Measurements from ENCODE around the gene KCTD18.

KCTD18 gene

GRCh38 chr2:200459101-200459500, 50.8 kb downstream of the KCTD18 start:
- no peak overlapping the region for H3K27ac Mint-ChIP-seq
- H3K4me3 Mint-ChIP-seq: no peak overlapping the region
- peaks cover 32% of the 10 kb centered on the region for H3K36me3 Mint-ChIP-seq (ENCODE audit: low read depth)

DNA sequence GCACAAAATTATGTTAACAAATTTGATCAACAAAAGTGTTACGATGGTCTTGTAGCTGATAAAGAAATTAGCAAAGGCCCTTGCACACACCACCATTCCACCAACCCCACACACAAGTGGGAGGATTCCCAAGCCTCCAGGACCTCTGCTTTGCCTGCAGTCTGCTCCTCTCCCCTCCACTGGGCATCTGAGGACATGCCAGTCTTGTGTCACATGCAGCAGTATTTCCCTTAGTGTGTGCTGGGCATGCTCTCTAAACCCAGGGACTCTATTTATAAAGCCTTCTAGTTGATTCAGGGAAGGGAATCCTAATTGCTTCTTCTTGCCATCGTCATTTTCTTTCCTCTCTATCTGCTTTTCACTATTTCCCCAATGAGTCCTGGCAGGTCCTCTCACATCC, 53.3 kb downstream of the KCTD18 start:
- H3K27me3 Mint-ChIP-seq (ENCODE audit: low read depth, poor library complexity): peaks cover 7% of the 10 kb centered on the region
- no peaks in the 10 kb centered on the region for H3K9me3 Mint-ChIP-seq
- peak overlapping the region; percentile 21 for H3K27ac Mint-ChIP-seq
- H3K4me1 Mint-ChIP-seq: peaks cover 24% of the 10 kb centered on the region
- H3K4me3 Mint-ChIP-seq: no peak overlapping the region
- no peak for DNase-seq
- TF ChIP-seq, protein P1, sequence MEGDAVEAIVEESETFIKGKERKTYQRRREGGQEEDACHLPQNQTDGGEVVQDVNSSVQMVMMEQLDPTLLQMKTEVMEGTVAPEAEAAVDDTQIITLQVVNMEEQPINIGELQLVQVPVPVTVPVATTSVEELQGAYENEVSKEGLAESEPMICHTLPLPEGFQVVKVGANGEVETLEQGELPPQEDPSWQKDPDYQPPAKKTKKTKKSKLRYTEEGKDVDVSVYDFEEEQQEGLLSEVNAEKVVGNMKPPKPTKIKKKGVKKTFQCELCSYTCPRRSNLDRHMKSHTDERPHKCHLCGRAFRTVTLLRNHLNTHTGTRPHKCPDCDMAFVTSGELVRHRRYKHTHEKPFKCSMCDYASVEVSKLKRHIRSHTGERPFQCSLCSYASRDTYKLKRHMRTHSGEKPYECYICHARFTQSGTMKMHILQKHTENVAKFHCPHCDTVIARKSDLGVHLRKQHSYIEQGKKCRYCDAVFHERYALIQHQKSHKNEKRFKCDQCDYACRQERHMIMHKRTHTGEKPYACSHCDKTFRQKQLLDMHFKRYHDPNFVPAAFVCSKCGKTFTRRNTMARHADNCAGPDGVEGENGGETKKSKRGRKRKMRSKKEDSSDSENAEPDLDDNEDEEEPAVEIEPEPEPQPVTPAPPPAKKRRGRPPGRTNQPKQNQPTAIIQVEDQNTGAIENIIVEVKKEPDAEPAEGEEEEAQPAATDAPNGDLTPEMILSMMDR (IDR thresholded peaks at IDR 0.05): no peak
- peaks cover 17% of the 10 kb centered on the region for H3K36me3 Mint-ChIP-seq (ENCODE audit: low read depth)

More at GRCh38 chr2:200459101-200459500, 50.8 kb downstream of the KCTD18 start:
- Mint-ChIP-seq H3K9me3 (no peaks in the 10 kb centered on the region), H3K4me1 (peaks cover 24% of the 10 kb centered on the region), H3K27me3 (ENCODE audit: low read depth, poor library complexity) (peaks cover 5% of the 10 kb centered on the region)
- no peak for DNase-seq
- TF ChIP-seq, protein P1 (IDR thresholded peaks at IDR 0.05): no peak

- Mint-ChIP-seq H3K4me1 (peaks cover 24% of the 10 kb centered on the region), H3K9me3 (no peaks in the 10 kb centered on the region), H3K27ac (peak overlapping the region; percentile 93), H3K4me3 (peak overlapping the region; percentile 31), H3K36me3 (ENCODE audit: low read depth) (peaks cover 17% of the 10 kb centered on the region), H3K27me3 (ENCODE audit: low read depth, poor library complexity) (peaks cover 7% of the 10 kb centered on the region)
- DNase-seq: no peak
- TF ChIP-seq, protein P1 (IDR thresholded peaks at IDR 0.05): no peak
Observed at GRCh38 chr2:200455958-200456421, 53.9 kb downstream of the KCTD18 start.

GRCh38 chr2:200454927-200455801, 54.7 kb downstream of the KCTD18 start:
- peaks cover 11% of the 10 kb centered on the region for H3K27me3 Mint-ChIP-seq (ENCODE audit: low read depth, poor library complexity)
- no peak overlapping the region for H3K4me3 Mint-ChIP-seq
- no peaks in the 10 kb centered on the region for H3K9me3 Mint-ChIP-seq
- H3K36me3 Mint-ChIP-seq (ENCODE audit: low read depth): peaks cover 22% of the 10 kb centered on the region
- peaks cover 24% of the 10 kb centered on the region for H3K4me1 Mint-ChIP-seq
- no peak for DNase-seq
- TF ChIP-seq, protein P1 (IDR thresholded peaks at IDR 0.05): no peak
- peak overlapping the region; percentile 93 for H3K27ac Mint-ChIP-seq

DNA sequence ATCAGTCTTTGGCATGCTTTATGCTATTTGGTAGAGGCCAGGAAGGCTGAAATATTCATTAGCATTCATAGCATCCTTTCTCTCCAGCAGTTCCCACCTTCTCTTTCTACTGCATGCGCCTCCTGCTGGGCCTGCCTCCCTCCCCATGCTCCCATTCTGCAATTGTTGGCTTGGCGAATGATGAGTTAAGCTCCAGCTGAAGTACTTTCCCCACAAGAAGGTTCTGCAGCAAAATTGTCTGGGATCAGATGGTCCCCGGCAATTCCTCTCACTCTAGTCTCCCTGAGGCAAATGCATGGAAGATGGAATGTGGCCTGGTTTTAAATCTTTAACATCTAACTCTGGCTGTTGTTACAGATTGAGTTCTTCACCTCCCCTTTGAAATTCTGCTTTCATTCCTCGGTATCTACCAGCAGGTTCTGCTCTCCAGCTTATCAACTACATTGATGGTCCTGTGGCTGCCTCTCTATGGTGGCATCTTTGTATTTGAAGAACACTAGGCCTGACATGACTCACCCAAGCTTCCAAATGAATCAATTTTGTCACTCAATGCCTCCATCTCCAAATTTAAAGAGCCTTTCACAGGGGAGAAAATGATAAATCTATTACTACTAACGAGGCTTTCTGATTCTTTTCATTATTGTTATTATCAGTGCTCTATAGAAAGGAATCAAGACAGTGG, 55.9 kb downstream of the KCTD18 start:
- peak overlapping the region; percentile 27 for H3K27ac Mint-ChIP-seq
- peaks cover 9% of the 10 kb centered on the region for H3K27me3 Mint-ChIP-seq (ENCODE audit: low read depth, poor library complexity)
- H3K36me3 Mint-ChIP-seq (ENCODE audit: low read depth): peaks cover 22% of the 10 kb centered on the region
- no peak overlapping the region for H3K4me3 Mint-ChIP-seq
- TF ChIP-seq, protein P1 (IDR thresholded peaks at IDR 0.05): no peak
- H3K4me1 Mint-ChIP-seq: peaks cover 24% of the 10 kb centered on the region
- DNase-seq: no peak
- no peaks in the 10 kb centered on the region for H3K9me3 Mint-ChIP-seq

Measured in nephron progenitor cell (in vitro differentiated cells).